Stimulated activated CD4-positive, alpha-beta T cell treated with anti-CD3 and anti-CD28 coated beads, Interleukin-4, amount 100 ng/mL, for 1 hour (primary cell): ENCODE measurements around the gene DCUN1D4.
A peak's percentile ranks its signal among the peaks of the same experiment; 100 is the strongest.
"Not testable (repeated sequence)": the region's sequence is repeated elsewhere in the genome, so short reads cannot be mapped to it uniquely, and the experiment has no call there.

Experiments used
- DNase-seq: peaks from one replicate; pipeline ENCODE4 v3.0.0-alpha.2; 2020

The DCUN1D4 gene

DNA sequence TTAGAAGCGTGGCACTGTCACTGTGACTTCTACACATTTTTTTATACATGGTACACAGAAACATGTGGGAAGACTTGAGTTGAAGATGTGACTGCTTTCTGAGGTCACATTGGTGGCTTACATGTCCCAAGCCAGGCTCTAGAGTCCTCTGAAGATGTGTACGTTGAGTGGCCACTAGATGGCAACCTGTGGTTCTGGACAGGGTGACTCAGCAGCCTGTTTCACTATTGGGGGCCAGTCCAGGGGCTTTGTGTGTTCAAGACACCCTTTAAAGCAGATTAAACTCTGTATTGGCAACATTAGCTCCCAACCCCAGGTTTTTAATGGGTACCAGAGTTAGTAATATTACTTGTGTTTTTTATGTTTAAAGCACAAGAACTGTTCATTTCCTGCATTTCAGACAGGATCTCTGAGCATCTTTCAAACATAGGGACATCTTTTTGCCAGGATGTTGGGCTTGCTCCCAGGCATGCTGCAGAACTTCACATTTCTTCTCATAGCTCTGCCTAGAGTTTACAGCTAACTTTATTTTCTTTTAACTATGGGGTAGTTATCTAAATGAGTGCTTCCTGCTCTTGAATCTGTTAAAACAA, 53.0 kb downstream of the DCUN1D4 start:
- peak; percentile 24 for DNase-seq

DNA sequence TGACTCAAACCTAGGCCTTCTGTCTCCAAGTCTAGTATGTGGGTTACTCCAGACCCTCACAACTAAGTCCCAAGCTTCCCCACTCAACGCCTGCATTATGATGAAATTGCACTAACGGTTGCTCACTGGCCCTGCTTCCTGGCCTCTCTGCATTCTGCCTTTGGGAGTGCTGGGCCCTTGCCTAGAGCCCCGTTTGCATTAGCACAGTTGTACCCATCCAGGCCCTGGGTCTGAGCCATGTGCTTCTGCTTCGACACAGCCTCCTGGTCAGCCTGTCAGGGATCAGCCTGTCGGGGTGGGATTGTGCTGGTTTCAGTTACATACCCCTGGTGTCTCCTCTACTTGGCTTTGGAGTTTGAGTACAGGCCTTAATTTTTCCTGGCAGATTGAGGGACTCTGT, 58.4 kb downstream of the DCUN1D4 start:
- no peak for DNase-seq

GRCh38 chr4:51906167-51906958, 63.4 kb downstream of the DCUN1D4 start:
- no peak for DNase-seq

DNA sequence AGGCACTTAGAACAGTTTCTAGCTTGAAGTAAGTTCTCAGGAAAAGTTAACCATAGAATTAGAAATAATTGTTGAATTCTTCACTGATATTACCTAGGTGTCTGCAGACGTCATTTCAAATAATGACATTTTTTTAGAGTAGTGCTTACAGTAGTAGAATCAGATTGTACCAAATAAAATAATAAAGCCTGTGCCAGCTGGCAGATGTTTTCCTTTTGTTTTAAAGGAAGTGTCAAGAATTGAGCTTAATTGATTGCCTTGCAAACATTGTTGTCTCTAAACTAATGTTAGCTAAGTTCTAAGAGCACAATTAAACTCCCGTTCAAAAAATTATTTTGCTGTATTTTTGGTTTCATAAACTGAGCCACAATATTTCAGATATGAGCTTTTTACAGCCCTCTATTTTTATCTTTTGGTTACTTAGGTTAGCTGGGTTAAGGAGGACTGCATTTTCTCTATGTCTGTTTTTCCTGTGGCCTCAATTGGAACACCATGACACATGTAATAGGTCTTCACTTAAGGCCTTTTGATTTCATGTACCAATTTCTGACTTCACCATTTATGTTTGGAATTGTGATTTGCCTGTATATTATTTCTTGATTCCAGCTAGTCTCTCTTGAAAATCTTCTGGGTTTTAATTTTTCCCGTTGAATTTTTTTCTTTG, 64.2 kb downstream of the DCUN1D4 start:
- no peak for DNase-seq

GRCh38 chr4:51909236-51909703, 66.3 kb downstream of the DCUN1D4 start:
- no peak for DNase-seq

DNA sequence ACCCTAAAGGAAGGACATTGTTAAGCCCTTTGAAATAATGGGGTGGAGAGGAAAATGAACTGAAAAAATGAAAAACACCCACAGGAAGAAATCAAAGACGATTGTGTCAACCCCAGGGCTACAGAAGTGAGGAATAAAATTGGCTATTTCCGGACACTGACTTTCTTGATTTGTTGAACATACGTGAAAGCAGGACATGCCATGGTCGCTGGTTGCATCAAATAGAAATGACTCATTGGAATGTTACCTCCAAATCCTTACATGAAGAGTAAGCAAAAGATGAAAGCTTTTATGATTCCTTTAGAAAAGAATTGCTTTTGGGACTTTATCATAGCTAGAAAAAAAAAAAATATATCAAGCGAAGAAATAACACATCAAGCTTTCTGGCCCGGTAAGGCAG, 75.3 kb downstream of the DCUN1D4 start:
- DNase-seq, result no peak

GRCh38 chr4:51923343-51923742, 80.4 kb downstream of the DCUN1D4 start:
- no peak for DNase-seq

- no peak for DNase-seq
These were observed 82.4 kb downstream of the DCUN1D4 start for GRCh38 chr4:51925307-51925706.

GRCh38 chr4:51930557-51930956, 87.6 kb downstream of the DCUN1D4 start:
- no peak for DNase-seq

DNA sequence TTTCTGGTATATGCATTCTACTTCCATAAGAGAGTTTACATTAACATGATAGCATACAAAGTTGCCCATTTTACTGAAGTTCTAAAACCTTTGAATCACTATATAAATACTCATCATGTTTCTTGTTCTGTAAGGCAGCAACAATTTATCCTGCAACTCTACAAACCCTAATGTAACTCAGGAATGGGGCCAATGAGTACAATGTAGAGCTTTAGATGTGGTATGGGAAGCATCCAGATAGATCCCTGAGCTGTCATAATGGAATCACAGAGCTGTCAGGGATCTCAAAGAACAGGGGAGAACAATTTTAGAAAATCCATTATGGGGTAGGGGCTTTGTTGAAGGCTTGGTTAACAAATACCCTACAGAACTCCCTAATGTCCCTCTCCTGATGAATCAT, 88.5 kb downstream of the DCUN1D4 start:
- DNase-seq, result no peak

- no peak for DNase-seq
These were observed 89.3 kb downstream of the DCUN1D4 start for GRCh38 chr4:51932261-51932660.

GRCh38 chr4:51932684-51933083, 89.7 kb downstream of the DCUN1D4 start:
- DNase-seq, result no peak

- DNase-seq, result not testable (repeated sequence)
These were observed 97.5 kb downstream of the DCUN1D4 start for GRCh38 chr4:51940460-51940859.

DNA sequence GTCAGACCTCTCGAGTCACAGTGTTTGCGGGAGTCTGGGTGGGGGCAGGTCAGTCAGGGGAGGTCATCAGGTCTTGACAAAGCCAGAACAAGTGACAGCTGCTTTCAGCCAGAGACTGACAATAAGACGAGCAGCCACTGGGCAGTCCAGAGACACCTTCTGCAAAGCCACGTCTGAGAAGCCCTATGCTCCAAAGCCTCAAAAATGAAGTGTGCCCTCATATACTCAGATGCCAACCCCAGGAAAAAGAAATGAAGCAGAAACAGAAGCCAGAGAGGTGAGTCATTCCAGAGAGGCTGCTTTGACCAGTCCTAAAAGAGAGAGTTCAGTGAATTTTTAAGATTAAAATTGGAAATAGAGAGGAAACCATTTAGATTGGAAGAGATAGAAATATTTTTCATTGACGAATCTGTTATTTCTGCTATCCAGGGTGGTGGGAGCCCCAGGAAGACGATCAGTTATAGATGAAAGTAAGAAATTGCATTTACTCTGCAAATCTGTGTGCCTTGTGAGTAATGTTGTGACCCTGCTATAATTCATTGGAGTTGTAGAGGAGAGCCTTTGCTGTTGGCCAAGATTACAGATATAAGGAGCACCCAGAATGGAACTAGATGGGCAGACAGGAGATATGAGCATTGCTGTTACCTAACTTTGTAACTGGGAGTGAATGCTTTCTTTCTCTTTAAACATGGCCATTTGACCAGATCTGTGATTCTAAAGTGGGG, 99.3 kb downstream of the DCUN1D4 start:
- DNase-seq, result no peak

DNA sequence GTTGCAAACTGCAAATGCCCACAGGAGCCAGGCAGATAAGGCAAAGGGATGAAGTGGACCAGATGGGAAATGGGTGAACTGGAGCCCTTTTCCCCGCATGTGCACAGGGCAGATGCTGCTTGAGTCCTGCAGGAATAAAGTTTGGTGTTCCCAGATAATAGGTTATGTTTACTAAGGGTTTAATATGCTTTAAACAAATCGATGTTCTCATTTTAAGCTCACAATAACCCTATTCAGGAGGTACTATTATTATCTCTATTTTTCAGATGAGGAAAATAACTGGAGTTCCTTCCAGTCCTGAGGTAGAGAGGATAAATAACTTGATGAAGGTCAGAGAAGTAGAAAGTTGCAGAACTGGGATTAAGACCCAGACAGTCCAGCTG, 99.9 kb downstream of the DCUN1D4 start:
- no peak for DNase-seq

DNA sequence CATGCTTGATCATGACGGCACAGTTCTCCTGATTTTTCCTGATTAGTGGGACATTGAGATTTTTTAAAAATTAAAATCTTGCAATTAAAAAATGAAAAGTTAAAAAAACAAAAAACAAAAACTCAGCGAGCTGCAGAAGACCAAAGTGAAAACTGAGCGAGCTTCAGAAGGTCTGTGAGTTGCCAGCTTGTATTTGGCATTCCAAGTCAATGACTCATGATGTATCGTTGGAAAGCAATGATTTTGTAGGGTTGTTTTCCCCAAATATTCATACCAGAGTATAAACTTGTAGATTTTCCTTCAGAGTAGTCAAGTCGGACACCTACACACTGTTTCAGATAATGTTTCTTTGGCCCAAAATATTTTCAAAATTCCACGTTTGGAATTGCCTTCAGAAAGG, 100.3 kb downstream of the DCUN1D4 start:
- no peak for DNase-seq

DNA sequence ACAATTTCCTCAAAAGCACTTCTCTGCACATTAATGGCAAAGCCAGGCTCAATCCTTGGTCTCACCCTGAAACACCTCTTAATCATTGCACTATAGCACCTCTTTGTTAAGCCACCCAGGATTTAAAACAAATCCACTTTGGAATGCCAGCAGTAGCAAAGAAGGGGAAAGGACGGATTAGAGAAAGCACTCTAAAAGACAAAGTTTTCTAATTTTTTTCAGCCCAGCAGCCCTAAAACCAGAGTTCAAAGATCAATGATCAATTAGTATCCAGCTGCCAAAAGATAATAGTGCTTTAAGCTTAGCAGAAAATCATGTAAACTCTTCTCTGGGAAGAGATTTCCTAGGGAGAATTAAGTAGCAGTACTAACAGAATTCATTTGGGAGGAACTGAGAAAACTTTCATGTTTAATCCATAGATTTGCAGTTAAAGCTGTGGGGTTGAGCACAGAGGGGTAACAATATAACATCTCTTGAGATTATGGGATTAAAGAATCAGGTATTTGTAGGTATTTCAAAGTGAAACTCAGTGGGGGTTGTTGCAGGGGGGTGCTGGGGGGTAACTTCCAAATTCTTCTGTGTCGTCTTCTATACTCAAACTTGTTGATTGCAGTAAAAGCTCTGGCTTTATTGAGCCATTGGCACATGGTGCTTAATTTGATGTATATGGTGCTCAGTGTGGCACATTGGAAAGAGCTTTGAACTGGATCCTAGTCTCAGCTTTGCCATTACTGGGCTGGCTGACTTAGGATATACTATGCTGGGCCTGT, 115.4 kb downstream of the DCUN1D4 start:
- DNase-seq, result no peak

DNA sequence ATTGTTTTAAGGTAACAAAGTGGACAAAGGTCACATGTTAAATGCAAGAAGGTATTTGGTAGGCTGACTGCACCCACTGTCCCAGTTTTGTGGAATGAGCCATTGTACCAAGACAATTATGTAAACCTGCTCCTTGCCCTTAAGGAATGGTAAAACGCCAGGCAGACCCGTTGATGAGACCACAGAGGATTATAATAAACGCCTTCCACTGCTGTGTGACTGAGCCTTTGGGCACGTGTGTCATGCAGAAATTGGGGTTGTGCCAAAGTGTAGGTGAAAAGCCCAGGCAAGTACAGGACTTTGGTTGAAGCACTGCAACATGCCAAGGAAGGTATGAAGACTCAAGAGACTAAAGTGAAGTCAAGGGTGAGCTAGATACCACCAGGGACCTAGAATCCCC, 117.5 kb downstream of the DCUN1D4 start:
- DNase-seq, result no peak

DNA sequence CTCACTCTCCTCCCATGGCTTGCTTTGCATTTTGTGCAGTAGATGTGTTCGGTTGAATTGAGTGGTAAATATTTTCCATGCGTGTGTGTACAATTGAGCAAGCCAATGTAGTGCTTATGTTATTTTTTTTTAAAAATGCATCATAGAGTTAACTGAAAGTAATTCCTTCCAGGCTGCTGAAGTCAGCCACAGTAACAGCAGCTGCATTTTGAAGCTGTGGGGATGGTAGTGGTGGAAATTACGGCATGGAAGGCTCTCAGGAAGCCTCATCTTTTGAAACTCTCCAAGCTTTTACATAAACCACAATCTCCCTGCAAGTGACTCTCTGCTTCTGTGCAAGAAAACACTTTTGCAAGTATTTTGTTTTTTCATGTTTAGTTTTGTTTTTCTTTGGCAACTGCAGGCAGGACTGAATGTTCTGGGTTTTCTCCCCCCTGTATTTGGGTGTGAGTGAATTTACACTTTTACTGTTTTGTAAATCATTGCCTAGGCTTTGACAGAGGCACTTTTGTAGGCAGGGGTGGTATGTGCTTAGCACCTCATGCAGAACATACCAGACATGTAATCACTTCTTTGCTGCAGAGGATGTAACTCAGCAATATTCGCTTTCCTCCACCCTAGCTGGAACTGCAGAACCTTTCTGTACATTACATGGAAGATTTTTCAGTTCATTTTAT, 121.0 kb downstream of the DCUN1D4 start:
- DNase-seq, result no peak

- no peak for DNase-seq
These were observed 122.9 kb downstream of the DCUN1D4 start for GRCh38 chr4:51965862-51966261.
